A549 (cell line): Measurements from ENCODE around the gene PCGF3. TPM values are rescaled to one million over a fixed set of nuclear protein-coding genes. Genes with fewer than 3 reads are reported as not detected.

Source experiments
- ATAC-seq, 2 experiments: fragments of 200-7000 bp in 1 of 2; fragments of >200 bp in 1 of 2; cut with Nextera tagmentation in 1 of 2; cut with Tn5 transposase in 1 of 2; 3 replicates each; pipeline versions ENCODE4 v1.8.0 to v1.9.1; 2018 to 2020; ENCODE audit warnings: mild to moderate bottlenecking in 1 of 2, moderate library complexity in 1 of 2
- CTCF ChIA-PET: fragments of 300-600 bp; sonication (Branson Sonifier 250); formaldehyde crosslinking; extraction: SDS; loops from one replicate; lab custom pipeline; 2021; ENCODE audit warnings: antibody characterized with exemption, inconsistent platforms; lab: Yijun Ruan, JAX
- POLR2A ChIA-PET: fragments of 350-600 bp; formaldehyde crosslinking; extraction: SDS; loops from one replicate; lab custom pipeline; 2021; ENCODE audit warnings: antibody characterized with exemption, inconsistent platforms; lab: Yijun Ruan, JAX
- DNase-seq, 2 experiments: peaks; one replicate each; pipeline versions ENCODE4 v3.0.0 to v3.0.0-alpha.2; 2011 to 2016; ENCODE audit warnings: low read depth in 1 of 2, low spot score in 1 of 2
- FAIRE-seq: peaks from 2 replicates; lab custom pipeline; 2011; peaks lifted over from hg19 to GRCh38; lab: Jason Lieb, UNC
- H3K27ac ChIP-seq, 2 experiments: fragments of >200 bp; sonication (Bioruptor Twin); formaldehyde crosslinking; 3 replicates each; pipeline ENCODE4 v1.5.1; 2016 to 2017
- H3K4me1 ChIP-seq: fragments of >200 bp; sonication (Bioruptor Twin); formaldehyde crosslinking; 3 replicates; pipeline ENCODE4 v1.6.1; 2016
- H3K4me2 ChIP-seq: fragments of >200 bp; sonication (Bioruptor Twin); formaldehyde crosslinking; 3 replicates; pipeline ENCODE4 v1.6.1; 2016
- H3K4me3 ChIP-seq: fragments of >200 bp; sonication (Bioruptor Twin); formaldehyde crosslinking; 3 replicates; pipeline ENCODE4 v1.5.1; 2016
- H3K9me3 ChIP-seq: fragments of >200 bp; sonication (Bioruptor Twin); formaldehyde crosslinking; 3 replicates; pipeline ENCODE4 v1.6.1; 2016
- CEBPB ChIP-seq, 2 experiments: fragments of >200 bp in 1 of 2; sonication (Bioruptor Twin) in 1 of 2; formaldehyde crosslinking in 1 of 2; IDR thresholded peaks; 2 replicates each; pipeline ENCODE4 v1.6.1; 2012 to 2016
- EHF ChIP-seq: fragments of 250-450 bp; sonication (Bioruptor Pico); IDR thresholded peaks from 2 replicates; pipeline ENCODE4 v1.5.0; 2020; ENCODE audit warnings: mild to moderate bottlenecking
- EHMT2 ChIP-seq: fragments of 200-600 bp; sonication (generic); IDR thresholded peaks from 2 replicates; pipeline ENCODE4 v1.6.1; 2016; ENCODE audit warnings: antibody characterized with exemption, low read depth, mild to moderate bottlenecking, moderate library complexity
- ESRRA ChIP-seq: fragments of 150-350 bp; IDR thresholded peaks from 2 replicates; pipeline ENCODE4 v1.6.1; 2014; ENCODE audit warnings: mild to moderate bottlenecking, low read length, borderline replicate concordance
- FOSL2 ChIP-seq, 2 experiments: fragments of 450-650 bp in 1 of 2; fragments of >200 bp in 1 of 2; sonication (Bioruptor Twin) in 1 of 2; formaldehyde crosslinking; IDR thresholded peaks; 2 replicates each; pipeline versions ENCODE4 v1.5.0 to v1.6.1; 2016 to 2020; ENCODE audit warnings: mild to moderate bottlenecking in 1 of 2, moderate library complexity in 1 of 2
- FOXS1 ChIP-seq: fragments of 250-450 bp; sonication (Bioruptor Pico); IDR thresholded peaks from 2 replicates; pipeline ENCODE4 v1.5.0; 2020; ENCODE audit warnings: mild to moderate bottlenecking, moderate library complexity
- GATA3 ChIP-seq: IDR thresholded peaks from 2 replicates; pipeline ENCODE4 v1.6.1; 2012; ENCODE audit warnings: borderline replicate concordance
- HDAC2 ChIP-seq: fragments of 200-600 bp; sonication (generic); IDR thresholded peaks from 2 replicates; pipeline ENCODE4 v1.6.1; 2016
- HOXA7 ChIP-seq: fragments of 250-450 bp; sonication (Bioruptor Pico); IDR thresholded peaks from 2 replicates; pipeline ENCODE4 v1.5.0; 2020; ENCODE audit warnings: mild to moderate bottlenecking, moderate library complexity
- HOXB13 ChIP-seq: fragments of 250-450 bp; sonication (Bioruptor Pico); IDR thresholded peaks from 2 replicates; pipeline ENCODE4 v1.5.0; 2020; ENCODE audit warnings: low read depth, mild to moderate bottlenecking, moderate library complexity
- JUN ChIP-seq, 2 experiments: fragments of >200 bp; sonication (Bioruptor Twin); formaldehyde crosslinking; IDR thresholded peaks; 2 replicates in 1 of 2; 3 replicates in 1 of 2; pipeline ENCODE4 v1.6.1; 2016 to 2017
- MAZ ChIP-seq: fragments of 150-350 bp; IDR thresholded peaks from 2 replicates; pipeline ENCODE4 v1.6.1; 2014; ENCODE audit warnings: antibody characterized with exemption, low read depth, low read length, borderline replicate concordance
- NPAS2 ChIP-seq: fragments of 250-450 bp; sonication (Bioruptor Pico); IDR thresholded peaks from 2 replicates; pipeline ENCODE4 v1.8.0; 2022; ENCODE audit warnings: mild to moderate bottlenecking, moderate library complexity, borderline replicate concordance
- POLR2AphosphoS2 ChIP-seq: conservative IDR thresholded peaks from 2 replicates; pipeline ENCODE4 v1.6.1; 2012; ENCODE audit warnings: low read length, improper control_type of control experiment, inconsistent platforms
- RAD21 ChIP-seq, 2 experiments: fragments of >200 bp in 1 of 2; sonication (Bioruptor Twin) in 1 of 2; formaldehyde crosslinking in 1 of 2; IDR thresholded peaks in 1 of 2; conservative IDR thresholded peaks in 1 of 2; 2 replicates in 1 of 2; 3 replicates in 1 of 2; pipeline ENCODE4 v1.6.1; 2012 to 2018; ENCODE audit warnings: inconsistent platforms in 1 of 2
- RCOR1 ChIP-seq: fragments of 150-350 bp; IDR thresholded peaks from 2 replicates; pipeline ENCODE4 v1.6.1; 2014; ENCODE audit warnings: antibody characterized with exemption, low read length, low read depth
- RNF2 ChIP-seq: fragments of 200-600 bp; sonication (generic); IDR thresholded peaks from 2 replicates; pipeline ENCODE4 v1.6.1; 2016; ENCODE audit warnings: low read depth, mild to moderate bottlenecking, antibody characterized with exemption, moderate library complexity, borderline replicate concordance
- ZC3H11A ChIP-seq: fragments of 450-650 bp; IDR thresholded peaks from 2 replicates; pipeline ENCODE4 v1.6.1; 2014; ENCODE audit warnings: antibody characterized with exemption, mild to moderate bottlenecking
- ZFP36 ChIP-seq: fragments of 450-650 bp; IDR thresholded peaks from 2 replicates; pipeline ENCODE4 v1.6.1; 2014; ENCODE audit warnings: borderline replicate concordance; ENCODE audit not compliant: partially characterized antibody
- ZSCAN20 ChIP-seq: fragments of 250-450 bp; sonication (Bioruptor Pico); IDR thresholded peaks from 2 replicates; pipeline ENCODE4 v1.8.0; 2022; ENCODE audit warnings: mild to moderate bottlenecking, moderate library complexity
- WGBS: methylation state at CpG from one replicate; pipeline ENCODE4 v1.1.6; 2017; ENCODE audit errors: missing lambda C conversion rate; 5-methylcytosine and 5-hydroxymethylcytosine counted together
- polyA plus RNA-seq, 4 experiments: library from polyadenylated mRNA; depleted of rRNA in 3 of 4; stranded (reverse); fragments of >200 nt; fragmentation: RNase III in 1 of 4; extraction: RNeasy Plus Mini Kit Qiagen cat#74134 plus additional on column Dnase treatment in 1 of 4; gene quantifications; 2 replicates in 3 of 4; 3 replicates in 1 of 4; pipeline ENCODE4 v1.2.3, GENCODE V29; 2011 to 2017
- TF ChIP-seq, protein P1 (sequence below): fragments of 450-650 bp; IDR thresholded peaks from 2 replicates; pipeline ENCODE4 v1.6.1; 2014; ENCODE audit warnings: antibody characterized with exemption
- TF ChIP-seq, protein P2 (sequence below): fragments of >200 bp; sonication (Bioruptor Twin); formaldehyde crosslinking; IDR thresholded peaks from 3 replicates; pipeline ENCODE4 v1.5.1; 2016
- TF ChIP-seq, protein P3 (sequence below): fragments of 250-450 bp; sonication (Bioruptor Pico); IDR thresholded peaks from 2 replicates; pipeline ENCODE4 v1.5.0; 2020; ENCODE audit warnings: low read depth, mild to moderate bottlenecking, moderate library complexity

Gene PCGF3
- polyA plus RNA-seq, 2 of the 4 experiments (the other 2 are of a cell fraction), result 15.9 to 21.0 TPM

DNA sequence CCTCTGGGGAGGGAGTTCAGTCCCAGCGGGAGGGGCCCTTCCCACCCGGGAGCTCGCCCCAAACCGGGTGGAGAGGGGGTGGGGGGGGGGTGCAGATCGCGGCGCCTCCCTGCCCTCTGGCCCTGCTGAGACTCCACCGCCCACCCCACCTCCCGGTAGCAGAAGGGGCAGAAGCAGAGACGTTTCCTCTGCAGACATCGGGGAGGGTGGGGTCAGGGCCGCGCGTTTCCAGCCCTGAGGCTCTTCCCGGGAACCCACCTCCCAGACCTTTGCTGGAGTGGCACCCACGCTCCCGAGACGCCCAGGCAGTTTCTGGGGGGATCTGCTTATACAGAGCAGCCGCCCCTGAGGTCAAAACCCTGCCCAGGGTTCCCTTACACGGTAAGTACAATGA is 90.1 kb downstream of the PCGF3 start:
- CTCF ChIA-PET, result interaction anchor here (1.5 kb wide), 1 partner anchor 9 kb away, joined by 3 read pairs; no protein-coding TSS in a partner anchor
- FAIRE-seq, result no peak

DNA sequence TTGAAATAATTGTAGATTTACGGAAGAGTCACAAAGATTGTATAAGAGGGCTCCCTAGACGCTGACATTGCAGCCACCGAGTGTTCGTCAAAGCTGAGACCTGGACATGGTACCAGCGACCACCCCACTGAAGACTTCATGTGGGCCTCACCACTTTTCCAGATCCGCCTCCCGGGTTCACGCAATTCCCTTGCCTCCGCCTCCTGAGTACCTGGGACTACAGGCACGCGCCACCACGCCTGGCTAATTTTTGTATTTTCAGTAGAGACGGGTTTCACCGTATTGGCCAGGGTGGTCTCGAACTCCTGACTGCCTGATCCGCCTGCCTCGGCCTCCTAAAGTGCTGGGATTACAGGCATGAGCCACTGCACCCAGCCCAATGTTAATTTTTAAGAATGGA is 90.6 kb downstream of the PCGF3 start:
- POLR2A ChIA-PET, result no interaction called here
- Histone ChIP-seq H3K4me3 (no peak overlapping the region), H3K4me2 (no peak overlapping the region), H3K27ac (no peak overlapping the region), H3K4me1 (no peaks in the 10 kb centered on the region), H3K9me3 (no peaks in the 10 kb centered on the region)
- CTCF ChIA-PET, result interaction anchor here (1.5 kb wide), 1 partner anchor 9 kb away, joined by 3 read pairs; no protein-coding TSS in a partner anchor
- 92% methylated on average over 17 of the region's 17 CpGs for WGBS
- FAIRE-seq (no peak), ATAC-seq (no peak), DNase-seq (no peak)
- TF ChIP-seq FOSL2 (IDR thresholded peaks at IDR 0.05), result no peak
- TF ChIP-seq FOSL2 (CRISPR knock-in tag; IDR thresholded peaks at IDR 0.05), result no peak
- TF ChIP-seq ZFP36, result no peak
- no peak for TF ChIP-seq RNF2
- no peak for TF ChIP-seq HDAC2
- no peak for TF ChIP-seq GATA3
- no peak for TF ChIP-seq ESRRA
- TF ChIP-seq RAD21 (conservative IDR thresholded peaks at IDR 0.05 in 1 of 2, IDR thresholded peaks at IDR 0.05 in 1 of 2), result no peak
- TF ChIP-seq MAZ, result no peak
- no peak for TF ChIP-seq ZSCAN20 (CRISPR knock-in tag)
- no peak for TF ChIP-seq POLR2AphosphoS2
- no peak for TF ChIP-seq CEBPB (IDR thresholded peaks at IDR 0.05)
- no peak for TF ChIP-seq FOXS1 (CRISPR knock-in tag)
- no peak for TF ChIP-seq ZC3H11A
- TF ChIP-seq EHMT2, result no peak

More for the DNA sequence above, 90.1 kb downstream of the PCGF3 start:
- DNase-seq, result no peak
- no peak overlapping the region for H3K4me3 ChIP-seq
- H3K4me2 ChIP-seq, result no peak overlapping the region
- no peak overlapping the region for H3K27ac ChIP-seq
- TF ChIP-seq, protein P1, sequence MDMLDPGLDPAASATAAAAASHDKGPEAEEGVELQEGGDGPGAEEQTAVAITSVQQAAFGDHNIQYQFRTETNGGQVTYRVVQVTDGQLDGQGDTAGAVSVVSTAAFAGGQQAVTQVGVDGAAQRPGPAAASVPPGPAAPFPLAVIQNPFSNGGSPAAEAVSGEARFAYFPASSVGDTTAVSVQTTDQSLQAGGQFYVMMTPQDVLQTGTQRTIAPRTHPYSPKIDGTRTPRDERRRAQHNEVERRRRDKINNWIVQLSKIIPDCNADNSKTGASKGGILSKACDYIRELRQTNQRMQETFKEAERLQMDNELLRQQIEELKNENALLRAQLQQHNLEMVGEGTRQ, result no peak
- TF ChIP-seq ESRRA, result no peak
- TF ChIP-seq ZSCAN20 (CRISPR knock-in tag), result no peak
- no peak for TF ChIP-seq FOSL2 (IDR thresholded peaks at IDR 0.05)
- TF ChIP-seq FOSL2 (CRISPR knock-in tag; IDR thresholded peaks at IDR 0.05), result no peak
- TF ChIP-seq ZC3H11A, result no peak
- no peak for TF ChIP-seq JUN (IDR thresholded peaks at IDR 0.05)
- TF ChIP-seq, protein P2, sequence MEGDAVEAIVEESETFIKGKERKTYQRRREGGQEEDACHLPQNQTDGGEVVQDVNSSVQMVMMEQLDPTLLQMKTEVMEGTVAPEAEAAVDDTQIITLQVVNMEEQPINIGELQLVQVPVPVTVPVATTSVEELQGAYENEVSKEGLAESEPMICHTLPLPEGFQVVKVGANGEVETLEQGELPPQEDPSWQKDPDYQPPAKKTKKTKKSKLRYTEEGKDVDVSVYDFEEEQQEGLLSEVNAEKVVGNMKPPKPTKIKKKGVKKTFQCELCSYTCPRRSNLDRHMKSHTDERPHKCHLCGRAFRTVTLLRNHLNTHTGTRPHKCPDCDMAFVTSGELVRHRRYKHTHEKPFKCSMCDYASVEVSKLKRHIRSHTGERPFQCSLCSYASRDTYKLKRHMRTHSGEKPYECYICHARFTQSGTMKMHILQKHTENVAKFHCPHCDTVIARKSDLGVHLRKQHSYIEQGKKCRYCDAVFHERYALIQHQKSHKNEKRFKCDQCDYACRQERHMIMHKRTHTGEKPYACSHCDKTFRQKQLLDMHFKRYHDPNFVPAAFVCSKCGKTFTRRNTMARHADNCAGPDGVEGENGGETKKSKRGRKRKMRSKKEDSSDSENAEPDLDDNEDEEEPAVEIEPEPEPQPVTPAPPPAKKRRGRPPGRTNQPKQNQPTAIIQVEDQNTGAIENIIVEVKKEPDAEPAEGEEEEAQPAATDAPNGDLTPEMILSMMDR, result no peak
- no peak for TF ChIP-seq RNF2
- no peak for TF ChIP-seq HOXB13 (CRISPR knock-in tag)
- TF ChIP-seq FOXS1 (CRISPR knock-in tag), result no peak
- no peak for TF ChIP-seq HOXA7 (CRISPR knock-in tag)
- POLR2A ChIA-PET, result no interaction called here
- no peaks in the 10 kb centered on the region for H3K9me3 ChIP-seq
- WGBS, result 86% methylated on average over 4 of the region's 20 CpGs
- no peaks in the 10 kb centered on the region for H3K4me1 ChIP-seq
- no peak for ATAC-seq

DNA sequence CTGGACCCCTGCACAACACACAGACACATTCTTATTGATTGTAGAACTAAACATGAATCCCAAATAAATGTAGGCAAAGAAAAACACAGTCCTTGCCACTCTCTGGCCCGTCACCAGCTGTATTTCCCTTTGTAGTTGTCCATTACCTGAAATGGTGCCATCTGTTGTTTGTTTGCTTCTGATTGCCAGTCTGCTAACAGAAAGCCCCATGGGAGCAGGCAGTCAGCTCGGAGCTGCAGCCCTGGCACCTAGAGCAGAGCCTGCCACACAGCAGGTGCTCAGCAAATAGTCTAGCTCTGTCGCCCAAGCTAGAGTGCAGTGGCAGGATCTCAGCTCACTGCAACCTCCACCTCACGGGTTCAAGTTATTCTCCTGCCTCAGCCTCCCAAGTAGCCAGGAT is 91.4 kb downstream of the PCGF3 start:
- ChIA-PET POLR2A (no interaction called here), CTCF (no interaction called here)
- H3K9me3 ChIP-seq, result no peaks in the 10 kb centered on the region; the same call in 2 of the 3 replicates
- H3K27ac ChIP-seq, result no peak overlapping the region
- no peak for FAIRE-seq
- no peak for ATAC-seq
- H3K4me3 ChIP-seq, result no peak overlapping the region
- no peak for DNase-seq
- no peak overlapping the region for H3K4me2 ChIP-seq
- WGBS, result 63% methylated on average over 4 of the region's 4 CpGs
- no peaks in the 10 kb centered on the region for H3K4me1 ChIP-seq
- no peak for TF ChIP-seq EHF (CRISPR knock-in tag)
- TF ChIP-seq NPAS2 (CRISPR knock-in tag), result no peak
- TF ChIP-seq RCOR1, result no peak
- TF ChIP-seq, protein P3, sequence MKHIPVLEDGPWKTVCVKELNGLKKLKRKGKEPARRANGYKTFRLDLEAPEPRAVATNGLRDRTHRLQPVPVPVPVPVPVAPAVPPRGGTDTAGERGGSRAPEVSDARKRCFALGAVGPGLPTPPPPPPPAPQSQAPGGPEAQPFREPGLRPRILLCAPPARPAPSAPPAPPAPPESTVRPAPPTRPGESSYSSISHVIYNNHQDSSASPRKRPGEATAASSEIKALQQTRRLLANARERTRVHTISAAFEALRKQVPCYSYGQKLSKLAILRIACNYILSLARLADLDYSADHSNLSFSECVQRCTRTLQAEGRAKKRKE (CRISPR knock-in tag), result no peak
- TF ChIP-seq, protein P2, result no peak
